Tibial artery (tissue), 4 donors: ENCODE measurements around the gene PTH2.
A peak's percentile ranks its signal among the peaks of the same experiment; 100 is the strongest.

Experiments
- DNase-seq, 2 donors: peaks; one replicate each; pipeline ENCODE4 v3.0.0-alpha.2; 2019
- H3K27ac ChIP-seq, 2 donors: fragments of 200-600 bp; sonication (generic) in 1 of 2; 1 replicate in 1 of 2; 2 replicates in 1 of 2; pipeline ENCODE4 v1.5.1; 2018 to 2019; ENCODE audit warnings: mild to moderate bottlenecking in 1 of 2
- H3K27me3 ChIP-seq, 2 donors: fragments of 200-600 bp; sonication (generic) in 1 of 2; one replicate each; pipeline versions ENCODE4 v1.5.1 to v1.6.0; 2016 to 2019
- H3K36me3 ChIP-seq, 3 donors: fragments of 200-600 bp; sonication (generic) in 2 of 3; one replicate each; pipeline ENCODE4 v1.5.1; 2016 to 2019; ENCODE audit warnings: mild to moderate bottlenecking in 2 of 3
- H3K4me1 ChIP-seq, 4 donors: fragments of 200-600 bp; sonication (generic) in 2 of 4; 1 replicate in 3 of 4; 2 replicates in 1 of 4; pipeline ENCODE4 v1.5.1; 2016 to 2019
- H3K4me3 ChIP-seq, 2 donors: fragments of 200-600 bp; sonication (generic) in 1 of 2; 1 replicate in 1 of 2; 2 replicates in 1 of 2; pipeline ENCODE4 v1.5.1; 2018 to 2019; ENCODE audit warnings: mild to moderate bottlenecking in 2 of 2
- H3K9me3 ChIP-seq, 3 donors: fragments of 200-600 bp; sonication (generic) in 1 of 3; one replicate each; pipeline ENCODE4 v1.5.1; 2016 to 2019
- intact Hi-C: fragments of 100-400 bp; cut with DNase I; formaldehyde crosslinking; loops from one replicate; pipeline ENCODE4 v1.15.0; 2023; ENCODE audit warnings: low total_unique reads
- TF ChIP-seq, protein P1 (sequence below), 2 experiments: fragments of 200-600 bp in 1 of 2; fragments of 450-650 bp in 1 of 2; IDR thresholded peaks; one replicate each; pipeline ENCODE4 v1.5.1; 2017 to 2019; ENCODE audit warnings: antibody characterized with exemption in 2 of 2, mild to moderate bottlenecking in 1 of 2, moderate library complexity in 1 of 2

Gene PTH2

DNA sequence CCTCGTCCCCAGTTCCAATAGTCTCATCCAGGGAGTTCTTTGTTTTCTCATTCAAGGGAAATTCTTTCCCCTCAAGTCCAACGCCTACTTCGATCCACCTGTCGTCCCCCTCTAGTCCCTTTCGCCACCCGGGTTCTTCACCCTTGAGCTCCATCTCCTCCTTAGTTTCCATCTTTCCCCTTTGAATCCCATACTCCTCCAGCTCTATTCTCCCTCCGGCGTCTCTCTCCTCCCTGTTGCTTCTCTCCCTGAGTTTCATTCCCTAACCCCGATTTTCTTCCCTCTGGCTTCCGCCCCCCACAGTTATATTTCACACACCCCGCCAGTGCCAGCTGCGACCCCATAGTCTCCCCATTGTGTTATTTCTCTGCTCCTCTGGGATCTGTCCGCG, 18.7 kb upstream of the PTH2 start:
- TF ChIP-seq, protein P1, sequence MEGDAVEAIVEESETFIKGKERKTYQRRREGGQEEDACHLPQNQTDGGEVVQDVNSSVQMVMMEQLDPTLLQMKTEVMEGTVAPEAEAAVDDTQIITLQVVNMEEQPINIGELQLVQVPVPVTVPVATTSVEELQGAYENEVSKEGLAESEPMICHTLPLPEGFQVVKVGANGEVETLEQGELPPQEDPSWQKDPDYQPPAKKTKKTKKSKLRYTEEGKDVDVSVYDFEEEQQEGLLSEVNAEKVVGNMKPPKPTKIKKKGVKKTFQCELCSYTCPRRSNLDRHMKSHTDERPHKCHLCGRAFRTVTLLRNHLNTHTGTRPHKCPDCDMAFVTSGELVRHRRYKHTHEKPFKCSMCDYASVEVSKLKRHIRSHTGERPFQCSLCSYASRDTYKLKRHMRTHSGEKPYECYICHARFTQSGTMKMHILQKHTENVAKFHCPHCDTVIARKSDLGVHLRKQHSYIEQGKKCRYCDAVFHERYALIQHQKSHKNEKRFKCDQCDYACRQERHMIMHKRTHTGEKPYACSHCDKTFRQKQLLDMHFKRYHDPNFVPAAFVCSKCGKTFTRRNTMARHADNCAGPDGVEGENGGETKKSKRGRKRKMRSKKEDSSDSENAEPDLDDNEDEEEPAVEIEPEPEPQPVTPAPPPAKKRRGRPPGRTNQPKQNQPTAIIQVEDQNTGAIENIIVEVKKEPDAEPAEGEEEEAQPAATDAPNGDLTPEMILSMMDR (IDR thresholded peaks at IDR 0.05): no peak
- intact Hi-C loops: loop anchor here (2.0 to 10.0 kb wide), 2 partner anchors 49 to 177 kb away; no protein-coding TSS in a partner anchor
- Histone ChIP-seq H3K27me3 (peaks cover 0 to 56% of the 10 kb centered on the region in 2 donors), H3K27ac (peak overlapping the region in 1 of 2 donors; percentile 77), H3K36me3 (peaks cover 0 to 9% (median 6%) of the 10 kb centered on the region in 3 donors), H3K4me1 (peaks cover 0 to 21% (median 10%) of the 10 kb centered on the region in 4 donors), H3K4me3 (peak overlapping the region; percentile 57 to 80), H3K9me3 (no peaks in the 10 kb centered on the region)
- no peak for DNase-seq

DNA sequence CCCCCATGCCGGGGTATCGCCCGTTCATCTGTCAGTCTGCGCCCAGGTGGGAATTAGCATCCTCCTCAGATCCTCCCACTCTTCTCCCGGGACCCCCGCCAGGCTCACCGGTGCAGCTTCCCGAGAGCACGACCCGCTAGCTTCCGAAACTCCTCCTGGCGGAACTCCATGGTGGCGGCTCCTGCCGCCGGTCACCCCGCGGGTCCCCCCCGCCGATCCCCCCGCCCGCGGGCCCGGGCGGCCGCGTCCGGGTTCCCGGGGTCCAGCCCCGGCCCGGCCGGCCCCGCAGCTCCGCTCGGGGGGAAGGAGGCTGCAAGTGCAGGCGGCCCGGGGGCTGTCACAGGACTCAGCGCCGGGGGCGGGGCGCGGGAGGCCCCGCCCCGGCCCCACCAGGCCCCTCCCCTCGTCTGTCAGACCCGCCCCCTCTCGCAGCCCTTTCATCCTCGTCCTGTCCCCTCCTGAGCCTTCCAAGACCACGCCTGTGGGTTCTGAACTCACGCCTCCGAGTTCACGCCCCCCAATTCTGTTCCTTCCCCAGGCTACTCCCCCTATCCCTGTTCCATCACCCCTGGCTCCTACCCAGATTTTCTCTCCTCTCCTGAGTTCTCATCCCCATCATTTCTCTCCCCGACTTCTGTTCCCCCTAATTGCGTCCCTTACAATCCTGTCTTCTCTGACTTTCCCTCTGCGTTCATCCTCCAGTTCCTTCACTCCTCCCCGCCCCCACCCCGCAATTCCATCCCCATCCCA, 18.1 kb upstream of the PTH2 start, which contains the start of gene SLC17A7:
TSS of gene SLC17A7 (minus strand) at position 318 of the 750 bp plus-strand sequence. CDS start at position 170, 148 bp downstream.
- peak; percentile 72 to 82 for DNase-seq
- TF ChIP-seq, protein P1 (IDR thresholded peaks at IDR 0.05): no peak
- Histone ChIP-seq H3K4me3 (peak within 1 kb of the TSS; percentile 57 to 80), H3K4me1 (peaks cover 0 to 22% (median 10%) of the 10 kb centered on the region in 4 donors), H3K36me3 (peaks cover 0 to 3% (median 0%) of the 10 kb centered on the region in 3 donors), H3K9me3 (no peaks in the 10 kb centered on the region), H3K27me3 (peaks cover 0 to 62% of the 10 kb centered on the region in 2 donors), H3K27ac (peak within 1 kb of the TSS; percentile 74 to 77)
- intact Hi-C loops: loop anchor here (10.0 kb wide), 1 partner anchor 177 kb away; no protein-coding TSS in a partner anchor

DNA sequence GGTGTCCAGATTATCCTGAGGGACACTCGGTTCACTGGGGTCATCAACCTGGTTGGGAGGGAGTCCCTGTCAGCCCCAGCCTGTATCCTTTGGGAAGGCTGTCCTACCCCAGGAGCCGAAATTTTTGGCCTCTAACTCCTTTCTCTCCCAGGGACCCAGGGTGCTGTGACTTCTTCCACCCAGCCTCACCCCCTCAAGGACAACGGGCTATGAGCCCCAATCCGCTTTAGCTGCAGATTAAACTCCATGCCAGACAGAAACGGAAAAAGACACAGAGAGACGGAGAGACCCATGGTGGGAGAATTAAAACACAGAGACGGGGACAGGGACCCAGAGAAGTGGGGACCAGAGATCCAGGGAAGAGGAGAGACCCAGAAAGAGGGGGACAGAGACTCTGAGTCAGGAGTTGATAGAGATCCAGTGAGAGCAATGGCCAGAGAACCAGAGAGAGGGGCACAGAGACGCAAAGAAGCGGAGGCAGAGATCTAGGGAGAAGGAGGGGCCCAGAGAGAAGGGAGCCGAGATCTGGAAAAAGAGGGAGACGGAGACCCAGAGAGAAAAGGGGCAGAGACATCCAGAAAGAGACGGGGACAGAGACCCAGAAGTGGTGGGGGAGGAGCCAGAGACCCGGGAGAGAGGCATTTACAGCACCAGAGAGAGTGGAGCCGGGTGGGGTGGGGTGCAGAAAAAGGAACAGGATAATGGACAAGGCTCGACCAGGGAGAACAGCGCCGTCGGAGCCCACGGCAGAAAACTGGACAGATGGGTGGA, 17.4 kb upstream of the PTH2 start:
- Histone ChIP-seq H3K27me3 (peaks cover 0 to 70% of the 10 kb centered on the region in 2 donors), H3K9me3 (no peaks in the 10 kb centered on the region), H3K27ac (no peak overlapping the region), H3K4me3 (peak overlapping the region; percentile 7 to 34), H3K36me3 (no peaks in the 10 kb centered on the region), H3K4me1 (peaks cover 0 to 24% (median 10%) of the 10 kb centered on the region in 4 donors)
- intact Hi-C loops: loop anchor here (10.0 kb wide), 1 partner anchor 176 kb away; no protein-coding TSS in a partner anchor
- DNase-seq: no peak
- TF ChIP-seq, protein P1 (IDR thresholded peaks at IDR 0.05): no peak

DNA sequence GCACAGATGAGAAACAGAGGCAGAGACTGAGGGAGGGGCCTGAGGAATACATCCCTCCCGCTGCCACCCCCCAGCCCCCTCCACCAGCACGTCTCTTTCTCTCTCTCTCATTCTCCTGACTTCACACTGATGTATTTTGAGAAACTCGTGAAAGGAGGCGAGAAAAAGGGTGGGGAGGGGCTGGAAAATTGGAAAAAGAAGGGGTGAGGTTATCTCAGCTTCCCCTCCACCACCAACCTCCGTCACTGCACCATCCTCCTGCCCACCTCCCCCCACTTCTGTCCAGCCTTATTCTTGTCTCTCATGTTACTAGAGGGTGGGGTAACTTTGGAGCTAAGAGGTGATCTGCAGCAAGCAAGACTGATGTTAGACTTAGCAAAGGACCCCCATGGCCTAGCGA, 16.6 kb upstream of the PTH2 start:
- Histone ChIP-seq H3K4me1 (peaks cover 0 to 24% (median 10%) of the 10 kb centered on the region in 4 donors), H3K9me3 (no peaks in the 10 kb centered on the region), H3K27ac (no peak overlapping the region), H3K27me3 (peaks cover 0 to 77% of the 10 kb centered on the region in 2 donors), H3K4me3 (no peak overlapping the region), H3K36me3 (no peaks in the 10 kb centered on the region)
- DNase-seq: no peak
- TF ChIP-seq, protein P1 (IDR thresholded peaks at IDR 0.05): no peak
- intact Hi-C loops: loop anchor here (10.0 kb wide), 1 partner anchor 175 kb away; no protein-coding TSS in a partner anchor

- Histone ChIP-seq H3K9me3 (no peaks in the 10 kb centered on the region), H3K4me1 (peaks cover 0 to 24% (median 10%) of the 10 kb centered on the region in 4 donors), H3K4me3 (no peak overlapping the region), H3K27me3 (peaks cover 0 to 93% of the 10 kb centered on the region in 2 donors), H3K36me3 (no peaks in the 10 kb centered on the region), H3K27ac (no peak overlapping the region)
- TF ChIP-seq, protein P1 (IDR thresholded peaks at IDR 0.05): no peak
- DNase-seq: no peak
- intact Hi-C loops: no loop called here
Observed at GRCh38 chr19:49438261-49438660, 15.0 kb upstream of the PTH2 start.
